Dendritic cell treated with granulocyte-macrophage colony-stimulating factor and Interleukin-4, amounts not matched to agents 40 ng/mL and 50 ng/mL, for 4 days (primary cell): ENCODE measurements around the gene AAK1.
"Not testable (repeated sequence)": the region's sequence is repeated elsewhere in the genome, so short reads cannot be mapped to it uniquely, and the experiment has no call there.

Experiments used
- H3K27ac Mint-ChIP-seq: one replicate; pipeline ENCODE4 v1.8.0; 2022; ENCODE audit warnings: mild to moderate bottlenecking, mixed read lengths
- H3K27me3 Mint-ChIP-seq: one replicate; pipeline ENCODE4 v1.8.0; 2022; ENCODE audit warnings: mild to moderate bottlenecking, mixed read lengths
- H3K36me3 Mint-ChIP-seq: one replicate; pipeline ENCODE4 v1.8.0; 2022; ENCODE audit warnings: low read depth, mixed read lengths
- H3K4me1 Mint-ChIP-seq: one replicate; pipeline ENCODE4 v1.8.0; 2022; ENCODE audit warnings: low read depth, mixed read lengths
- H3K4me3 Mint-ChIP-seq: one replicate; pipeline ENCODE4 v1.8.0; 2022; ENCODE audit warnings: mild to moderate bottlenecking, moderate library complexity, mixed read lengths
- H3K9me3 Mint-ChIP-seq: one replicate; pipeline ENCODE4 v1.8.0; 2022; ENCODE audit warnings: mixed read lengths
- intact Hi-C: fragments of 100-400 bp; cut with micrococcal nuclease; formaldehyde crosslinking; loops from one replicate; pipeline ENCODE4 v1.15.0; 2022

The AAK1 gene

DNA sequence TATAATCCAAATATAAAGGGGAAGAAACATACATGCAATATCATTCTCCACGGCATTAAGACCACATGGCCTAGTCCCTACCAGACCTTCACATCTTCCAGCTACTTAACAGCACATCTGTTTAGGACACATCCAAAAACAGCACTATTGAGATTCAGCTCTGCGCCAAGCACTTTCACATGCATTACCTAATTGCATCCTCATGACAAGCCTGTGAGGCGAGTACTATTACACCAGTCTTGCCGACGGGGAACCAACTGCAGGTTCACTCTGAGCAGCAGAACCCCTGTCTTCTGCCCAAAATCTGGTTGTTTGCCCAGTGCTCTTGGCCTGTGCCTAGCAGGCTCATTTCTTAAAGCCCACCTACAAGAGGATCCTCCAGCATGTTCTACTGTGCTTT is 66.7 kb downstream of the AAK1 start:
- peak overlapping the region; percentile 40 for H3K27ac Mint-ChIP-seq

DNA sequence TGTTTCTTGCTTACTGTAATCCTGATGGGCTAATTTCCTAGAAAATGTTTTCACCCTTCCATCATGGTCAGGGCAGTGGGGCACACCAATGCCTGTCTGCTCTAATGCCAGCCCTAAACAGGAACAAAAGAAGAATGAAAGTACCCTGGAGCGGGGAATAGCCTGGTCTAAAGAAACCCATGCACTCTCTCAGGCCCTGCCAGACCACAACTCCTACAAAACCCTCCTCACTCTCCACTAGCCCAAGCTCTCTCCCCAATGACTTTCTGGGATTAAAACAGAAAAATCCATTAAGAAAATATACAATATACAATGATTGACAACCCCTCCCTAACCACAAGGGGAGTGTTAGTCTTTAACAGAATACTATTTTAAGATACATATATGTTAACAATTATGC is 67.6 kb downstream of the AAK1 start:
- intact Hi-C loops: loop anchor here (5.0 kb wide), 1 partner anchor 66 kb away; the partner anchor contains the start of gene AAK1

More for the DNA sequence above, 66.7 kb downstream of the AAK1 start:
- Mint-ChIP-seq H3K4me1 (peaks cover 85% of the 10 kb centered on the region), H3K36me3 (peaks cover 5% of the 10 kb centered on the region), H3K9me3 (no peaks in the 10 kb centered on the region), H3K4me3 (no peak overlapping the region), H3K27me3 (no peaks in the 10 kb centered on the region)
- intact Hi-C loops: loop anchor here (5.0 kb wide), 1 partner anchor 65 kb away; the partner anchor contains the start of gene AAK1

DNA sequence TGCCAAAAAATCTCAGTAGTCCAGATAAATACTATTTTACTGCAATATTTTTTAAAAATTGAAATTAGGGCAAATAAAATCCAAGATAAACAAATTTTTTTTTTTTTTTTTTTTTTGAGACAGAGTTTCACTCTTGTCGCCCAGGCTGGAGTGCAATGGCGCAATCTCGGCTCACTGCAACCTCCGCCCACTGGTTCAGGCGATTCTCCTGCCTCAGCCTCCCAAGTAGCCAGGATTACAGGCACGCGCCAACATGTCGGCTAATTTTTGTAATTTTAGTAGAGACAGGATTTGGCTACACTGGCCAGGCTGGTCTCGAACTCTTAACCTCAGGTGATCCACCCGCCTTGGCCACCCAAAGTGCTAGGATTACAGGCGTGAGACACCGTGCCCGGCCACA is 68.2 kb downstream of the AAK1 start:
- H3K27me3 Mint-ChIP-seq, H3K4me3 Mint-ChIP-seq, H3K9me3 Mint-ChIP-seq, H3K36me3 Mint-ChIP-seq, H3K27ac Mint-ChIP-seq: not testable (repeated sequence)
- peaks cover 88% of the 10 kb centered on the region for H3K4me1 Mint-ChIP-seq
- intact Hi-C loops: loop anchor here (5.0 kb wide), 1 partner anchor 67 kb away; the partner anchor contains the start of gene AAK1

More for the DNA sequence above, 67.6 kb downstream of the AAK1 start:
- Mint-ChIP-seq H3K27me3 (no peaks in the 10 kb centered on the region), H3K27ac (peak overlapping the region; percentile 56), H3K4me3 (no peak overlapping the region), H3K36me3 (peaks cover 5% of the 10 kb centered on the region), H3K4me1 (peaks cover 88% of the 10 kb centered on the region), H3K9me3 (no peaks in the 10 kb centered on the region)

DNA sequence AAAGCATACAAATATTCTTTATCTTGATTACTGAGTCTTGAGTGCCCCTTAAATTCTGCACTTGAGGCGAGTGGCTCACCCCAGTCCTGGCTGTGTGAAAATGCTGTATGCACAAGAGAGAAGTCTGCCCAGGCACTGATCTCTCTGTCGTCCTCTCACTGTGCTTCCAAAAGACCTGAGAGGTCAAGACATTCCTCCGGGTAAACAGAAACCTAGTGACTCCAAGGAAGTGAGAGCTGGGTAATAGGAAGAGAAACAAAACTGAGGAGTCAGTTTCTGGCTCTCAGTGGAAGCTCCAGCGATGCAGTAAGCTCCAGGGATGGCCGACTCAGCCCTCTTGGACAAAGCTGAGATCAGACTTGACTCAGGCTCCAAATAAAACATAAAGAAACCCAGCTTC is 70.9 kb downstream of the AAK1 start:
- Mint-ChIP-seq H3K36me3 (peaks cover 5% of the 10 kb centered on the region), H3K4me3 (peak overlapping the region; percentile 37), H3K27ac (peak overlapping the region; percentile 79), H3K4me1 (peaks cover 77% of the 10 kb centered on the region), H3K9me3 (no peaks in the 10 kb centered on the region), H3K27me3 (no peaks in the 10 kb centered on the region)
- intact Hi-C loops: no loop called here

DNA sequence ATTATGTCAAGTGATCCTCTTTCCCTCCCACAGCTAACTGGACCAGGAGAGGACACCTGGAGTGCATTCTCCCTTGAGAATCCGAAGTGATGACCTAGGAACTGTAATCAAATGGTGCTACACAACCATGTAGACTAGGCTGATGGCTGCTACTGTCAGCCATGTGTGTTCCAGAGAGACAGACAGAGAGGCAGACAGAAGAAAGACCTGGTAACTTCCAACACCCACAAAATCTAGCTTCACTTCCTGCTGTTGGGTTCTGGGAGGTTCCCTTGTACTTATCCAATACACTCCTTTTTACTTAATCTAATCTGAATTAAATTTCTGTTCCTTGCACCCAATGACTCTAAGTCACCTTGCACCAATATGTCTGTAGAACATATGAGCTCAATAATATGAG is 72.3 kb downstream of the AAK1 start:
- no peak overlapping the region for H3K4me3 Mint-ChIP-seq
- peak overlapping the region; percentile 47 for H3K27ac Mint-ChIP-seq
- H3K9me3 Mint-ChIP-seq: no peaks in the 10 kb centered on the region
- peaks cover 5% of the 10 kb centered on the region for H3K36me3 Mint-ChIP-seq
- intact Hi-C loops: no loop called here
- peaks cover 70% of the 10 kb centered on the region for H3K4me1 Mint-ChIP-seq
- H3K27me3 Mint-ChIP-seq: no peaks in the 10 kb centered on the region

DNA sequence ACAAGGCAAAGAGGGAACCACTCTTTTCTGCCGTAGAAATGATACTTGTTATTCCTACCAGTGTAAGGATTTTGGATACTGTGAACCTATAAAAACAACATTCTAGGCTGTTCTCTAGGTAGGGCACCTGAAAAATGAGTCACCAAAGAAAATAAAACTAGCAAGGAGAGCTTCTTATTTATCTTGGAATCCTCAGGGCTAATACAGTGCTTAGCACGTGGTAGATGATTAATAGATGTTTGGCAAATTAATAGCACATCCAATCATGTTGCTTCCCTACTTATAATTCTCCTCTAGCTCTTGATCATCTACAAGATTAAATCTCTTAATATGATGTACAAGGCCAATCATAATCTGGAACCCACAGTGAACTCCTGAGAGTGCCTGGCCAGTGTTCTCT is 73.1 kb downstream of the AAK1 start:
- no peaks in the 10 kb centered on the region for H3K27me3 Mint-ChIP-seq
- H3K9me3 Mint-ChIP-seq: no peaks in the 10 kb centered on the region
- intact Hi-C loops: no loop called here
- H3K4me3 Mint-ChIP-seq: no peak overlapping the region
- peaks cover 10% of the 10 kb centered on the region for H3K36me3 Mint-ChIP-seq
- peaks cover 70% of the 10 kb centered on the region for H3K4me1 Mint-ChIP-seq
- no peak overlapping the region for H3K27ac Mint-ChIP-seq

DNA sequence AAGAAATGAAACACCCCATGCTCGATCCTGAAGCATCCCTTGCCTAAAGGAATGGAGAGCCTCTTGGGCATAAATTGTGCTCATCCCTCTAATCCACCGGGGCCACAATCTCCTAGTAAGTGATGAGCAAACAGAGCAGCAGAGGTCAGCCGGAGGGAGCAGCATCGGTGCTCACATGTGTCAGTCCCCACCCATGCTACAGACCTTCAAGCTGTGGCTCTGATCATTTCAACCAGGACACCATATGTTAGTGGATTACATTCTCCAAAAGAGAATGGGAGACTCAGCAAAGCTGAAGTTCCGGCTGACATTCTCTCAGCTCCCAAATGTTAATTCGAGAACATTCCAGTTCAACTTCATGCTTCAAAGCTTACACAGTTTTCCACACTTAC is 75.6 kb downstream of the AAK1 start:
- intact Hi-C loops: no loop called here
- peaks cover 9% of the 10 kb centered on the region for H3K36me3 Mint-ChIP-seq
- no peak overlapping the region for H3K27ac Mint-ChIP-seq
- no peaks in the 10 kb centered on the region for H3K9me3 Mint-ChIP-seq
- peaks cover 65% of the 10 kb centered on the region for H3K4me1 Mint-ChIP-seq
- no peak overlapping the region for H3K4me3 Mint-ChIP-seq
- no peaks in the 10 kb centered on the region for H3K27me3 Mint-ChIP-seq

DNA sequence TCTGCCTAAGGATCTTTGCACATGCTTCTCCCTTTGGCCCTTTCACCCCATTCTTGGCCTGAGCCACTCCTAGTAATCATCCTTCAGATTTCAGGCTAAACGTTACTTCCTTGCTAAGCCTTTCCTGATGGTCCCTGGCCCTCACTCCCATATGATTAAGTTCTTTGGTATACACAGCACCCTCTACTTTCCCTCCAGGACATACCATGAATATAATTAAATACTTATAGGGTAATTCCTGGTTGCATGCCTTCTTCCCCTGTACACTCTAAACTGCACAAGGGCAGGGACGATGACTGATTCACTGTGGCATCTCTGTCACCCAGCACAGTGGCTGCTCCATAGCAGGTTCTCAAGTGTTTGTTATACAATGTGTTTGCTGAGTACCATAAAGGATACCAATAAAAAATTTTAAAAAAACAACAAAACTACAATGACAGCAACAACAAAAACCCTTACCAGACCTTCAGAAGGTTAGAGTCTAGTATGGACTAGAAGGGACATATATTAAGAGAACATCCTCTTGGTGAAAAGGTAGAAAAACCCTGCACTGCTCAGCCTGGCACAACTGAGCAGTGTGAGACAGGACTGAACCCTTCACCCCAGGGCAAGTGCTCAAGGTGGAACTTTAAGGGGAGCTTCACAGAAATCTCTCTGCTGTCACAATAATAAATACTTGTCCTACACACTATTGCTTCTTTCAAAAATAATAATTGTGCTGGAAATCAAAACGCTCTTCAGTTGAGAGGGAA is 76.2 kb downstream of the AAK1 start:
- peaks cover 9% of the 10 kb centered on the region for H3K36me3 Mint-ChIP-seq
- H3K27ac Mint-ChIP-seq: no peak overlapping the region
- intact Hi-C loops: no loop called here
- H3K27me3 Mint-ChIP-seq: no peaks in the 10 kb centered on the region
- peaks cover 63% of the 10 kb centered on the region for H3K4me1 Mint-ChIP-seq
- H3K4me3 Mint-ChIP-seq: no peak overlapping the region
- no peaks in the 10 kb centered on the region for H3K9me3 Mint-ChIP-seq

DNA sequence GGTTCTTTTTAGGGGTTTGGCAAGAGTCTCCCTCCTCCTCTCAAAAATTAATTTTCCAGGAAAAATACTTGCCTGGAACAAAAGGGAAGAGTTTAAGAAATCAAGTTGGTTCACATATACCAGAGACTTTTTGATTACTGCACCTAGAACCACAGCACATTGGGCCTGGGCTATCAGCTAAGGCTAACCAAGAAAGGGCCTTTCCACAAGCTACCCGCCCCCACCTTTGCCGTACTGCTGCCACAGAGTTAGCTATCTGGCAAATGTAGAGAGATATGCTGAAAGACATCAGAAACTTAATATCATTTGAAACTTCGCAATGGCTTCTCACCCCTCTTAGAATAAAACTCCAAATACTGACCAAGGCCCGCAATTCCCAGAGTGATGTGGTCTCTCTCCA is 76.9 kb downstream of the AAK1 start:
- intact Hi-C loops: no loop called here
- Mint-ChIP-seq H3K4me3 (no peak overlapping the region), H3K27me3 (no peaks in the 10 kb centered on the region), H3K36me3 (peaks cover 9% of the 10 kb centered on the region), H3K27ac (no peak overlapping the region), H3K9me3 (no peaks in the 10 kb centered on the region), H3K4me1 (peaks cover 65% of the 10 kb centered on the region)

DNA sequence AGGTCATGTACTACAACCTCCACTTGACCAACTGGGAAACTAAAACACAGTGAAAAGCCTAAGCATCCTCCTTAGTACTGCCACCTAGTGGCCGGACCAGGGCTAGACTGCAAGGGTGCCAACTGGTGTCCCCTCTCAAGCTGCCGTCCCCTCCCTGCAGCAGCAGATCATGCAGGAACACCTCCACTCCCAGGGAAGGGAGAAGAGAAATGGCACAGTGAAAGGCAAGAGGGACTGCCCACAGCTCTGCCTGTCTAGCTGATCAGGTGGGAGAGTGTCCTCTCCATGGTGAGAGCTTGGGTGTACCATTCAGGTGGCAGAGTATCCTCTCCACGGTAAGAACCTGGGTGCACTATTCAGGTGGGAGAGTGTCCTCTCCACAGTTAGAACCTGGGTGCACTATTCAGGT is 78.1 kb downstream of the AAK1 start:
- H3K4me1 Mint-ChIP-seq: peaks cover 63% of the 10 kb centered on the region
- intact Hi-C loops: no loop called here
- H3K9me3 Mint-ChIP-seq: no peaks in the 10 kb centered on the region
- H3K27me3 Mint-ChIP-seq: no peaks in the 10 kb centered on the region
- H3K36me3 Mint-ChIP-seq: peaks cover 9% of the 10 kb centered on the region
- no peak overlapping the region for H3K4me3 Mint-ChIP-seq
- H3K27ac Mint-ChIP-seq: no peak overlapping the region

DNA sequence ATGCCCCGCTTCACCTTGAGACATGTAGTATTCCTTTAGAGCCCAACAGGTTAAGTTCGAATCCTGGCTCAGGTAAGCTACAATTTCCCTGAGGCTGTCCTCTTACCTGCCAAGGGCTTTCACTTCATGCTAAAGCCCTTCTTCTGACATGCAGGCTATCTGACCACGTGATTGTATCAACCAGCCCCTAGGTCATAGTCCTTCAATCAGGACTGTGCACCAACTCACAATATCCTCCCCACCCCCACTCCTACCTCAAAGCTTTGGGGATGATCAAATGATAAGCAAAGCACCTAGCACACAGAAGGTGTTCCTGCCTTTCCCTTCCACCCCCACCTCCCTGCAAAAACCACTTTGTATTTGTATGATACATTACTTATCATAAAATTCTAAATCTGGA is 78.9 kb downstream of the AAK1 start:
- H3K4me1 Mint-ChIP-seq: peaks cover 61% of the 10 kb centered on the region
- H3K27me3 Mint-ChIP-seq: no peaks in the 10 kb centered on the region
- intact Hi-C loops: loop anchor here (5.0 kb wide), 1 partner anchor 78 kb away; the partner anchor contains the start of gene AAK1
- H3K27ac Mint-ChIP-seq: no peak overlapping the region
- H3K9me3 Mint-ChIP-seq: no peaks in the 10 kb centered on the region
- H3K36me3 Mint-ChIP-seq: peaks cover 9% of the 10 kb centered on the region
- no peak overlapping the region for H3K4me3 Mint-ChIP-seq

DNA sequence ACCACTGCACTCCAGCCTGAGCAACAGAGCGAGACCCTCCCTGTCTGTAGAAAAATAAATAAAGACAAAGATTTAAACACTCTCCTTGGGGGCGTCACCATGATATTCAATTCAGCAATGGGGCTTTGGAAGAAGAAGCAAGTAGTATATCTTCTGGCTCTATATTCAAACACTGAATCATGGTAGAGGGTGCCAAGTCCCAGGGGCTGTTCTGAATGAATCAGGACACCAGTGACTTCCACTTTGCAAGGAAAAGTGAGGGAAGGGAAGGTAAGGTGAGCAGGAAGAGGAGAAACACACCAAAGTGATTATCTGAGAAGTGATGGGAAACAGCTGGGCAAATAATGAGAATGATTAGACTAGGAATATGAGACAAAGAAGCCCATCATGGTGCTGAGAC is 80.5 kb downstream of the AAK1 start:
- Mint-ChIP-seq H3K27me3 (no peaks in the 10 kb centered on the region), H3K4me1 (peaks cover 51% of the 10 kb centered on the region), H3K27ac (peak overlapping the region; percentile 2), H3K4me3 (no peak overlapping the region), H3K9me3 (no peaks in the 10 kb centered on the region), H3K36me3 (peaks cover 9% of the 10 kb centered on the region)
- intact Hi-C loops: loop anchor here (5.0 kb wide), 1 partner anchor 79 kb away; the partner anchor contains the start of gene AAK1

DNA sequence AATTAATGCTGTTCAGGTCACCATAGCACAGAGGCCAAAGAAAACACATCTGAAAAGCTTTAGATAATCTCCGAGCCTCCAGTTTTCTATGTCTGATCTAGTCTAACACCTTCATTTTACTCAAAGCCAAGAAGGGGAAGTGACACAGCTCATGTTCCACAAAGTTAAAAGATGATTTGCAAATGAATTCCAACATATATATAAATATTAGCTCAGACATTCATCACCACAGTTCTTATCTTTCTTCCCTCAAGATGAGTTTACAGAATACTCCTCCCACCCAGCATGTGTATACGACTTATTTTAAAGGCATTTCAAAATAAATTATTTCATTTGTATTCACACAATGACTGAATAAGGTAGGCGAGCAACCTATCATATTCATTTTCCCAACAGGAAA is 82.4 kb downstream of the AAK1 start:
- no peaks in the 10 kb centered on the region for H3K27me3 Mint-ChIP-seq
- no peaks in the 10 kb centered on the region for H3K9me3 Mint-ChIP-seq
- H3K36me3 Mint-ChIP-seq: peaks cover 17% of the 10 kb centered on the region
- H3K4me3 Mint-ChIP-seq: no peak overlapping the region
- intact Hi-C loops: loop anchor here (5.0 kb wide), 1 partner anchor 81 kb away; the partner anchor contains the start of gene AAK1
- no peak overlapping the region for H3K27ac Mint-ChIP-seq
- peaks cover 51% of the 10 kb centered on the region for H3K4me1 Mint-ChIP-seq

DNA sequence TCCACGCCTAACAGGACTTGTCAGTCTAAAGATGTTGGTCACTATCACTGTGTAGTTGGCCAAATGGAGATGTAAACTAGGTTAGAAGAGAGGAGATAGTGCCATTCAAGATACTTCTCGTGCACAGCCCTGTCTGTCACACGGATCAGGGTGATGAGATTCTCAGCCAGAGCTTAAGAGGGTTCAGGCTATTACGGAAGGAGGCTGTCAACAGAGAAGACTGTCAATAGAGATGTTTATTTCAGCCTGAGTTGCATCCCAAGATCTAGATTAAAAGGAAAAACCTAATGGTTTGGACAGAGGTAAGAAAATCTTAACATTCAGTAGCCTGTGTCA is 83.4 kb downstream of the AAK1 start:
- Mint-ChIP-seq H3K27me3 (no peaks in the 10 kb centered on the region), H3K27ac (no peak overlapping the region), H3K9me3 (no peaks in the 10 kb centered on the region), H3K4me3 (no peak overlapping the region), H3K36me3 (peaks cover 10% of the 10 kb centered on the region), H3K4me1 (peaks cover 48% of the 10 kb centered on the region)
- intact Hi-C loops: loop anchor here (5.0 kb wide), 1 partner anchor 82 kb away; the partner anchor contains the start of gene AAK1
